CD4-positive, alpha-beta T cell (primary cell): ENCODE data around the gene SLC24A3. TPM values are rescaled to one million over a fixed set of nuclear protein-coding genes. Genes with fewer than 3 reads are reported as not detected.

ENCODE experiments used
- ATAC-seq: fragments of 200-7000 bp; cut with Tn5 transposase; one replicate; pipeline ENCODE4 v1.10.0; 2022; ENCODE audit warnings: mild to moderate bottlenecking; ENCODE audit not compliant: poor library complexity
- CTCF ChIA-PET: fragments of 350-600 bp; sonication (Branson Sonifier 250); formaldehyde crosslinking; loops from one replicate; lab custom pipeline; 2021; ENCODE audit warnings: antibody characterized with exemption, inconsistent platforms; lab: Charles Lee
- POLR2A ChIA-PET: fragments of 350-600 bp; sonication (Branson Sonifier 250); formaldehyde crosslinking; loops from one replicate; lab custom pipeline; 2021; ENCODE audit warnings: antibody characterized with exemption, inconsistent platforms; lab: Charles Lee
- DNase-seq, 14 experiments: peaks; one replicate each; pipeline ENCODE4 v3.0.0-alpha.2; 2013 to 2020; ENCODE audit warnings: mixed read lengths in 2 of 14
- H3K27ac ChIP-seq, 2 donors: one replicate each; pipeline versions ENCODE4 v1.5.1 to v1.7.0; 2013; ENCODE audit warnings: low read length in 2 of 2, low read depth in 1 of 2, mild to moderate bottlenecking in 1 of 2
- H3K27me3 ChIP-seq, 2 experiments: 1 replicate in 1 of 2; 2 replicates in 1 of 2; pipeline versions ENCODE4 v1.6.1 to v1.7.0; 2013; ENCODE audit warnings: low read length in 2 of 2, control low read depth in 1 of 2, mild to moderate bottlenecking in 1 of 2, moderate library complexity in 1 of 2; ENCODE audit not compliant: insufficient read depth in 2 of 2, control insufficient read depth in 1 of 2
- H3K36me3 ChIP-seq: one replicate; pipeline ENCODE4 v1.6.1; 2013; ENCODE audit warnings: low read length, control low read depth; ENCODE audit not compliant: insufficient read depth
- H3K4me1 ChIP-seq: one replicate; pipeline ENCODE4 v1.6.1; 2013; ENCODE audit warnings: low read length, control low read depth; ENCODE audit not compliant: insufficient read depth
- H3K4me3 ChIP-seq: one replicate; pipeline ENCODE4 v1.5.1; 2013; ENCODE audit warnings: mild to moderate bottlenecking, low read length, moderate library complexity
- H3K9me3 ChIP-seq, 2 experiments: 1 replicate in 1 of 2; 2 replicates in 1 of 2; pipeline versions ENCODE4 v1.6.1 to v1.7.0; 2013; ENCODE audit warnings: low read length in 2 of 2, mild to moderate bottlenecking in 2 of 2, control low read depth in 1 of 2, moderate library complexity in 1 of 2; ENCODE audit not compliant: control insufficient read depth in 1 of 2, insufficient read depth in 1 of 2
- H3K27ac Mint-ChIP-seq: one replicate; pipeline ENCODE4 v1.8.0; 2020; ENCODE audit warnings: mixed read lengths
- H3K27me3 Mint-ChIP-seq: one replicate; pipeline ENCODE4 v1.8.0; 2021; ENCODE audit warnings: mixed read lengths
- H3K36me3 Mint-ChIP-seq: one replicate; pipeline ENCODE4 v1.8.0; 2021; ENCODE audit warnings: low read depth, mixed read lengths
- H3K4me1 Mint-ChIP-seq: one replicate; pipeline ENCODE4 v1.8.0; 2021; ENCODE audit warnings: low read depth, mixed read lengths
- H3K4me3 Mint-ChIP-seq: one replicate; pipeline ENCODE4 v1.8.0; 2020; ENCODE audit warnings: mild to moderate bottlenecking, mixed read lengths
- H3K9me3 Mint-ChIP-seq: one replicate; pipeline ENCODE4 v1.8.0; 2020; ENCODE audit warnings: mixed read lengths
- intact Hi-C, 2 experiments: fragments of 100-400 bp; cut with DNase I in 1 of 2; cut with micrococcal nuclease in 1 of 2; formaldehyde crosslinking; loops; one replicate each; pipeline versions ENCODE4 v1.15.1 to v1.9.0; 2023 to 2025; cut with DNase I, micrococcal nuclease
- total RNA-seq, 174 experiments: library from RNA in 2 of 174; stranded (reverse) in 2 of 174; gene quantifications; one replicate each; pipeline ENCODE4 v1.2.3 and lab custom pipeline; 2021 to 2026
- TF ChIP-seq, protein P1 (sequence below): fragments of 200-600 bp; IDR thresholded peaks from one replicate; pipeline ENCODE4 v1.8.0; 2022; ENCODE audit warnings: antibody characterized with exemption, mild to moderate bottlenecking

The SLC24A3 gene
- total RNA-seq, 2 experiments from 2014 or later, result not detected

DNA sequence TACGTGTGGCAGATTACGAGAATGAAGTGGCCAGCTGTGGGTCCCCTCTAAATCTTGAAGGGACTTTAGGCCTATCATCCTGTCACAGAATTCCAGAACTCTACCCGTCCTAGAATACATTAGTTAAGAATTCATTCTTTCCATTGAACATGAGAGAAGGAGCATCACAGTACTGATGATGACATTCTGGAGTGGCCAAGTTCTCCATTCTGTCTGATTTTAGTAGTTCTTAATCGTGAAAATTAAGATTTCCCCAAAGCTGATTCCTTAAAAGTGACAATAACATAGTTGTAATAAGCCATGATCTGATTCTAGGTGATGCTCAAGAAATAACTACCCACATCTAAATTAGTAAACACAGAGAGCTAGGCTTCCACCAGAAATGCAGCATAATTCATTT, 510.6 kb downstream of the SLC24A3 start:
- ChIA-PET POLR2A (no interaction called here), CTCF (no interaction called here)
- Mint-ChIP-seq H3K4me1 (no peaks in the 10 kb centered on the region), H3K27me3 (peaks cover 8% of the 10 kb centered on the region), H3K27ac (no peak overlapping the region), H3K4me3 (no peak overlapping the region), H3K9me3 (no peaks in the 10 kb centered on the region), H3K36me3 (no peaks in the 10 kb centered on the region)
- H3K36me3 ChIP-seq, result no peaks in the 10 kb centered on the region
- DNase-seq, result no peak
- H3K27ac ChIP-seq, result no peak overlapping the region
- H3K4me1 ChIP-seq, result no peaks in the 10 kb centered on the region
- TF ChIP-seq, protein P1, sequence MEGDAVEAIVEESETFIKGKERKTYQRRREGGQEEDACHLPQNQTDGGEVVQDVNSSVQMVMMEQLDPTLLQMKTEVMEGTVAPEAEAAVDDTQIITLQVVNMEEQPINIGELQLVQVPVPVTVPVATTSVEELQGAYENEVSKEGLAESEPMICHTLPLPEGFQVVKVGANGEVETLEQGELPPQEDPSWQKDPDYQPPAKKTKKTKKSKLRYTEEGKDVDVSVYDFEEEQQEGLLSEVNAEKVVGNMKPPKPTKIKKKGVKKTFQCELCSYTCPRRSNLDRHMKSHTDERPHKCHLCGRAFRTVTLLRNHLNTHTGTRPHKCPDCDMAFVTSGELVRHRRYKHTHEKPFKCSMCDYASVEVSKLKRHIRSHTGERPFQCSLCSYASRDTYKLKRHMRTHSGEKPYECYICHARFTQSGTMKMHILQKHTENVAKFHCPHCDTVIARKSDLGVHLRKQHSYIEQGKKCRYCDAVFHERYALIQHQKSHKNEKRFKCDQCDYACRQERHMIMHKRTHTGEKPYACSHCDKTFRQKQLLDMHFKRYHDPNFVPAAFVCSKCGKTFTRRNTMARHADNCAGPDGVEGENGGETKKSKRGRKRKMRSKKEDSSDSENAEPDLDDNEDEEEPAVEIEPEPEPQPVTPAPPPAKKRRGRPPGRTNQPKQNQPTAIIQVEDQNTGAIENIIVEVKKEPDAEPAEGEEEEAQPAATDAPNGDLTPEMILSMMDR, result no peak
- intact Hi-C loops, result no loop called here
- H3K27me3 ChIP-seq, result no peaks in the 10 kb centered on the region
- ATAC-seq, result no peak
- H3K4me3 ChIP-seq, result no peak overlapping the region
- no peaks in the 10 kb centered on the region for H3K9me3 ChIP-seq

- CTCF ChIA-PET, result no interaction called here
- H3K36me3 Mint-ChIP-seq, result no peaks in the 10 kb centered on the region
- H3K9me3 ChIP-seq, result no peaks in the 10 kb centered on the region
- POLR2A ChIA-PET, result no interaction called here
- intact Hi-C loops, result no loop called here
- H3K9me3 Mint-ChIP-seq, result no peaks in the 10 kb centered on the region
- H3K27me3 Mint-ChIP-seq, result no peaks in the 10 kb centered on the region
- TF ChIP-seq, protein P1, result no peak
- no peaks in the 10 kb centered on the region for H3K36me3 ChIP-seq
- no peak overlapping the region for H3K27ac Mint-ChIP-seq
- H3K4me3 Mint-ChIP-seq, result no peak overlapping the region
- H3K4me1 Mint-ChIP-seq, result no peaks in the 10 kb centered on the region
- H3K4me1 ChIP-seq, result no peaks in the 10 kb centered on the region
- no peak for ATAC-seq
- DNase-seq, result no peak
- H3K4me3 ChIP-seq, result no peak overlapping the region
- H3K27me3 ChIP-seq, result no peaks in the 10 kb centered on the region
- no peak overlapping the region for H3K27ac ChIP-seq
These were observed 511.5 kb downstream of the SLC24A3 start for GRCh38 chr20:19723813-19724430.

- H3K36me3 Mint-ChIP-seq, result no peaks in the 10 kb centered on the region
These were observed 512.9 kb downstream of the SLC24A3 start for GRCh38 chr20:19725373-19725772.

More at GRCh38 chr20:19725373-19725772, 512.9 kb downstream of the SLC24A3 start:
- H3K4me3 Mint-ChIP-seq, result no peak overlapping the region
- H3K9me3 Mint-ChIP-seq, result no peaks in the 10 kb centered on the region
- H3K27ac Mint-ChIP-seq, result no peak overlapping the region
- no peaks in the 10 kb centered on the region for H3K9me3 ChIP-seq
- no peak overlapping the region for H3K4me3 ChIP-seq
- no peaks in the 10 kb centered on the region for H3K27me3 Mint-ChIP-seq
- H3K36me3 ChIP-seq, result no peaks in the 10 kb centered on the region
- H3K27me3 ChIP-seq, result no peaks in the 10 kb centered on the region
- no peaks in the 10 kb centered on the region for H3K4me1 ChIP-seq
- H3K27ac ChIP-seq, result no peak overlapping the region
- DNase-seq, result no peak
- CTCF ChIA-PET, result no interaction called here
- no peak for ATAC-seq
- POLR2A ChIA-PET, result no interaction called here
- TF ChIP-seq, protein P1, result no peak
- H3K4me1 Mint-ChIP-seq, result no peaks in the 10 kb centered on the region
- intact Hi-C loops, result no loop called here
